A549 (cell line): Measurements from ENCODE around the gene ANKRD55. TPM values are rescaled to one million over a fixed set of nuclear protein-coding genes. Genes with fewer than 3 reads are reported as not detected.

Experiments
- ATAC-seq, 2 experiments: fragments of 200-7000 bp in 1 of 2; fragments of >200 bp in 1 of 2; cut with Nextera tagmentation in 1 of 2; cut with Tn5 transposase in 1 of 2; 3 replicates each; pipeline versions ENCODE4 v1.8.0 to v1.9.1; 2018 to 2020; ENCODE audit warnings: mild to moderate bottlenecking in 1 of 2, moderate library complexity in 1 of 2
- CTCF ChIA-PET: fragments of 300-600 bp; sonication (Branson Sonifier 250); formaldehyde crosslinking; extraction: SDS; loops from one replicate; lab custom pipeline; 2021; ENCODE audit warnings: antibody characterized with exemption, inconsistent platforms; lab: Yijun Ruan, JAX
- POLR2A ChIA-PET: fragments of 350-600 bp; formaldehyde crosslinking; extraction: SDS; loops from one replicate; lab custom pipeline; 2021; ENCODE audit warnings: antibody characterized with exemption, inconsistent platforms; lab: Yijun Ruan, JAX
- DNase-seq, 2 experiments: peaks; one replicate each; pipeline versions ENCODE4 v3.0.0 to v3.0.0-alpha.2; 2011 to 2016; ENCODE audit warnings: low read depth in 1 of 2, low spot score in 1 of 2
- FAIRE-seq: peaks from 2 replicates; lab custom pipeline; 2011; peaks lifted over from hg19 to GRCh38; lab: Jason Lieb, UNC
- H3K27ac ChIP-seq, 2 experiments: fragments of >200 bp; sonication (Bioruptor Twin); formaldehyde crosslinking; 3 replicates each; pipeline ENCODE4 v1.5.1; 2016 to 2017
- H3K4me1 ChIP-seq: fragments of >200 bp; sonication (Bioruptor Twin); formaldehyde crosslinking; 3 replicates; pipeline ENCODE4 v1.6.1; 2016
- H3K4me2 ChIP-seq: fragments of >200 bp; sonication (Bioruptor Twin); formaldehyde crosslinking; 3 replicates; pipeline ENCODE4 v1.6.1; 2016
- H3K4me3 ChIP-seq: fragments of >200 bp; sonication (Bioruptor Twin); formaldehyde crosslinking; 3 replicates; pipeline ENCODE4 v1.5.1; 2016
- H3K9me3 ChIP-seq: fragments of >200 bp; sonication (Bioruptor Twin); formaldehyde crosslinking; 3 replicates; pipeline ENCODE4 v1.6.1; 2016
- ATOH8 ChIP-seq: fragments of 250-450 bp; sonication (Bioruptor Pico); IDR thresholded peaks from 2 replicates; pipeline ENCODE4 v1.5.0; 2020; ENCODE audit warnings: low read depth, mild to moderate bottlenecking, moderate library complexity
- BHLHE40 ChIP-seq: IDR thresholded peaks from 2 replicates; pipeline ENCODE4 v1.6.1; 2012; ENCODE audit warnings: low read depth, low read length, inconsistent platforms
- CBX2 ChIP-seq: fragments of 200-600 bp; sonication (generic); IDR thresholded peaks from 2 replicates; pipeline ENCODE4 v1.6.1; 2016; ENCODE audit warnings: low read depth, mild to moderate bottlenecking, borderline replicate concordance
- CTCF ChIP-seq: fragments of >200 bp; sonication (Bioruptor Twin); formaldehyde crosslinking; IDR thresholded peaks from 3 replicates; pipeline ENCODE4 v1.5.1; 2016
- EHF ChIP-seq: fragments of 250-450 bp; sonication (Bioruptor Pico); IDR thresholded peaks from 2 replicates; pipeline ENCODE4 v1.5.0; 2020; ENCODE audit warnings: mild to moderate bottlenecking
- EP300 ChIP-seq, 2 experiments: fragments of >200 bp; sonication (Bioruptor Twin); formaldehyde crosslinking; IDR thresholded peaks; 2 replicates in 1 of 2; 3 replicates in 1 of 2; pipeline ENCODE4 v1.6.1; 2016 to 2017
- FOXS1 ChIP-seq: fragments of 250-450 bp; sonication (Bioruptor Pico); IDR thresholded peaks from 2 replicates; pipeline ENCODE4 v1.5.0; 2020; ENCODE audit warnings: mild to moderate bottlenecking, moderate library complexity
- HMGXB4 ChIP-seq: fragments of 250-450 bp; sonication (Bioruptor Pico); IDR thresholded peaks from 2 replicates; pipeline ENCODE4 v1.5.0; 2021; ENCODE audit warnings: mild to moderate bottlenecking, moderate library complexity, borderline replicate concordance
- HOXA7 ChIP-seq: fragments of 250-450 bp; sonication (Bioruptor Pico); IDR thresholded peaks from 2 replicates; pipeline ENCODE4 v1.5.0; 2020; ENCODE audit warnings: mild to moderate bottlenecking, moderate library complexity
- HOXB13 ChIP-seq: fragments of 250-450 bp; sonication (Bioruptor Pico); IDR thresholded peaks from 2 replicates; pipeline ENCODE4 v1.5.0; 2020; ENCODE audit warnings: low read depth, mild to moderate bottlenecking, moderate library complexity
- JUNB ChIP-seq: fragments of >200 bp; sonication (Bioruptor Twin); formaldehyde crosslinking; IDR thresholded peaks from 2 replicates; pipeline ENCODE4 v1.6.1; 2016
- MAX ChIP-seq: IDR thresholded peaks from 2 replicates; pipeline ENCODE4 v1.6.1; 2012
- NFE2L2 ChIP-seq: fragments of 150-350 bp; conservative IDR thresholded peaks from 2 replicates; pipeline ENCODE4 v1.6.1; 2014; ENCODE audit warnings: low read length
- POLR2A ChIP-seq: IDR thresholded peaks from 2 replicates; pipeline ENCODE4 v1.6.1; 2012; ENCODE audit warnings: mild to moderate bottlenecking, low read length
- RAD21 ChIP-seq, 2 experiments: fragments of >200 bp in 1 of 2; sonication (Bioruptor Twin) in 1 of 2; formaldehyde crosslinking in 1 of 2; IDR thresholded peaks in 1 of 2; conservative IDR thresholded peaks in 1 of 2; 2 replicates in 1 of 2; 3 replicates in 1 of 2; pipeline ENCODE4 v1.6.1; 2012 to 2018; ENCODE audit warnings: inconsistent platforms in 1 of 2
- REST ChIP-seq: fragments of 200-600 bp; sonication (generic); IDR thresholded peaks from 2 replicates; pipeline ENCODE4 v1.6.1; 2016; ENCODE audit warnings: antibody characterized with exemption, mild to moderate bottlenecking, moderate library complexity
- RFX5 ChIP-seq: fragments of 450-650 bp; IDR thresholded peaks from 2 replicates; pipeline ENCODE4 v1.7.1; 2014; ENCODE audit warnings: antibody characterized with exemption, mild to moderate bottlenecking, moderate library complexity
- SMC3 ChIP-seq: fragments of >200 bp; sonication (Bioruptor Twin); formaldehyde crosslinking; IDR thresholded peaks from 3 replicates; pipeline ENCODE4 v1.6.1; 2018; ENCODE audit warnings: inconsistent platforms
- SREBF2 ChIP-seq: fragments of 450-650 bp; IDR thresholded peaks from 2 replicates; pipeline ENCODE4 v1.6.1; 2014; ENCODE audit warnings: mild to moderate bottlenecking, moderate library complexity
- USF2 ChIP-seq: fragments of 450-650 bp; IDR thresholded peaks from 2 replicates; pipeline ENCODE4 v1.6.1; 2014; ENCODE audit warnings: antibody characterized with exemption
- ZFP36 ChIP-seq: fragments of 450-650 bp; IDR thresholded peaks from 2 replicates; pipeline ENCODE4 v1.6.1; 2014; ENCODE audit warnings: borderline replicate concordance; ENCODE audit not compliant: partially characterized antibody
- ZNF302 ChIP-seq: fragments of 250-450 bp; sonication (Bioruptor Pico); IDR thresholded peaks from 2 replicates; pipeline ENCODE4 v1.9.0; 2021; ENCODE audit warnings: inconsistent platforms, mild to moderate bottlenecking, moderate library complexity
- WGBS: methylation state at CpG from one replicate; pipeline ENCODE4 v1.1.6; 2017; ENCODE audit errors: missing lambda C conversion rate; 5-methylcytosine and 5-hydroxymethylcytosine counted together
- polyA plus RNA-seq, 4 experiments: library from polyadenylated mRNA; depleted of rRNA in 3 of 4; stranded (reverse); fragments of >200 nt; fragmentation: RNase III in 1 of 4; extraction: RNeasy Plus Mini Kit Qiagen cat#74134 plus additional on column Dnase treatment in 1 of 4; gene quantifications; 2 replicates in 3 of 4; 3 replicates in 1 of 4; pipeline ENCODE4 v1.2.3, GENCODE V29; 2011 to 2017

Gene ANKRD55
- polyA plus RNA-seq, 2 of the 4 experiments (the other 2 are of a cell fraction), result 0.10 to 0.30 TPM

GRCh38 chr5:56091664-56092063, 141.5 kb downstream of the ANKRD55 start:
- DNase-seq, result no peak
- no peak for ATAC-seq
- peak overlapping the region; percentile 3 to 79; a peak in 4 of 6 replicates for H3K27ac ChIP-seq
- POLR2A ChIA-PET, result no interaction called here
- no peaks in the 10 kb centered on the region for H3K9me3 ChIP-seq
- no peak for FAIRE-seq
- CTCF ChIA-PET, result interaction anchor here (0.6 to 1.2 kb wide), 2 partner anchors 19 to 22 kb away, joined by 3 read pairs; no protein-coding TSS in a partner anchor
- H3K4me2 ChIP-seq, result no peak overlapping the region
- H3K4me3 ChIP-seq, result no peak overlapping the region
- TF ChIP-seq RFX5 (no peak), HOXB13 (CRISPR knock-in tag) (no peak), MAX (no peak), USF2 (no peak), ATOH8 (CRISPR knock-in tag) (no peak), POLR2A (no peak), RAD21 (conservative IDR thresholded peaks at IDR 0.05 in 1 of 2, IDR thresholded peaks at IDR 0.05 in 1 of 2) (no peak)
- TF ChIP-seq, all 56 proteins: peak for 0
- H3K4me1 ChIP-seq, result peaks cover 35% of the 10 kb centered on the region

- no peak for TF ChIP-seq REST
- no peak for TF ChIP-seq NFE2L2
- no peak for TF ChIP-seq EHF
- TF ChIP-seq HOXA7 (CRISPR knock-in tag), result no peak
- no peak for TF ChIP-seq HMGXB4 (CRISPR knock-in tag)
- no peak for TF ChIP-seq EP300 (IDR thresholded peaks at IDR 0.05)
- TF ChIP-seq BHLHE40, result no peak
- TF ChIP-seq SMC3, result no peak
- no peak for TF ChIP-seq ATOH8 (CRISPR knock-in tag)
- TF ChIP-seq MAX, result no peak
- no peak for TF ChIP-seq USF2
- TF ChIP-seq CTCF, result no peak
- TF ChIP-seq ZFP36, result no peak
- TF ChIP-seq CBX2, result no peak
- no peak for TF ChIP-seq JUNB
- no peak for TF ChIP-seq ZNF302 (CRISPR knock-in tag)
- TF ChIP-seq FOXS1 (CRISPR knock-in tag), result no peak
- no peak for TF ChIP-seq SREBF2
- CTCF ChIA-PET, result interaction anchor here (0.6 kb wide), 1 partner anchor 21 kb away, joined by 3 read pairs; no protein-coding TSS in a partner anchor
- no peak for FAIRE-seq
- DNase-seq, result no peak
- H3K4me2 ChIP-seq, result no peak overlapping the region
- peaks cover 34% of the 10 kb centered on the region for H3K4me1 ChIP-seq
- peak; percentile 10 to 22; a peak in 3 of 6 replicates for ATAC-seq
- H3K9me3 ChIP-seq, result no peaks in the 10 kb centered on the region
- POLR2A ChIA-PET, result no interaction called here
- no peak overlapping the region for H3K4me3 ChIP-seq
- peak overlapping the region; percentile 3 to 79; a peak in 5 of 6 replicates for H3K27ac ChIP-seq
- 92% methylated on average over 7 of the region's 7 CpGs for WGBS
These were observed 142.2 kb downstream of the ANKRD55 start for GRCh38 chr5:56090793-56091460.
